ENCODE results near the gene PROB1.
"Not testable (repeated sequence)": the region's sequence is repeated elsewhere in the genome, so short reads cannot be mapped to it uniquely, and the experiment has no call there.

PROB1 gene

DNA sequence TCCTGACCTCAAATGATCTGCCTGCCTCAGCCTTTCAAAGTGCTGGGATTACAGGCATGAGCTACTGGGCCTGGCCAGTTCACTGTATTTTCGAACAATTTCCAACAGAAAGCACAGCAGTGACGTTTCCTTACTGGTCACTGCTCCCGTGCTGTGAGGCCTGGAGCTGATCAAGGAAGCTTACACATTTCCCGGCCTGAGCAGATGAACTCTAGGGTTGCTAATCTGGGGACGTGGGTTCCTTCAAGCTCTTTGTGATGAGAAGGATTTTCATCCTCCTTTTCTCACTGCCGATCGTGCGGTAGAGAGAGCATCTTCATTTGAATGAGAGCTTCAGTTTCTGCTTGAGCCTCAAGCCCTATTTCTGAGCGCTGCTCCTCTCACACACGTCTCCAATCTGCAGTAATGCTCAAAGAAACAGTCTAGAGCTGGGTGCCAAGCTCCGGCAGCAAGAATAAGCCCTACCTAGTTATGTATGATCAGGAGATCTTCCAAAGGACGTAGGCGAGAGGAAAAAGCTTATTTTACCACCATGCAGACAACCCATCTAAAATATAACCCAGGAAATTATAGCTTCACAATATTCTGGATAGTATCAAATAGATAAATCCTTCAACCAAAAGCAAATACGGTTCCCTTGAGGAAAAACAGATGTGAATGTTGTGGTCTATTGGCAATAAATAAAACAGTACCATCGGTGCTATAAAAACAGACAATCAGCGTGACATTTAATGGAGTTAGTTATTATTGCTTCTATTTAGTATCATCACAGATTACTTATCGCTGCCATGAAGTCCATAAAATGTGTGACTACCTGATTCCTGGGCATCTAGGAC, 16.3 kb upstream of the PROB1 start:
- DNase-seq, result no peak

DNA sequence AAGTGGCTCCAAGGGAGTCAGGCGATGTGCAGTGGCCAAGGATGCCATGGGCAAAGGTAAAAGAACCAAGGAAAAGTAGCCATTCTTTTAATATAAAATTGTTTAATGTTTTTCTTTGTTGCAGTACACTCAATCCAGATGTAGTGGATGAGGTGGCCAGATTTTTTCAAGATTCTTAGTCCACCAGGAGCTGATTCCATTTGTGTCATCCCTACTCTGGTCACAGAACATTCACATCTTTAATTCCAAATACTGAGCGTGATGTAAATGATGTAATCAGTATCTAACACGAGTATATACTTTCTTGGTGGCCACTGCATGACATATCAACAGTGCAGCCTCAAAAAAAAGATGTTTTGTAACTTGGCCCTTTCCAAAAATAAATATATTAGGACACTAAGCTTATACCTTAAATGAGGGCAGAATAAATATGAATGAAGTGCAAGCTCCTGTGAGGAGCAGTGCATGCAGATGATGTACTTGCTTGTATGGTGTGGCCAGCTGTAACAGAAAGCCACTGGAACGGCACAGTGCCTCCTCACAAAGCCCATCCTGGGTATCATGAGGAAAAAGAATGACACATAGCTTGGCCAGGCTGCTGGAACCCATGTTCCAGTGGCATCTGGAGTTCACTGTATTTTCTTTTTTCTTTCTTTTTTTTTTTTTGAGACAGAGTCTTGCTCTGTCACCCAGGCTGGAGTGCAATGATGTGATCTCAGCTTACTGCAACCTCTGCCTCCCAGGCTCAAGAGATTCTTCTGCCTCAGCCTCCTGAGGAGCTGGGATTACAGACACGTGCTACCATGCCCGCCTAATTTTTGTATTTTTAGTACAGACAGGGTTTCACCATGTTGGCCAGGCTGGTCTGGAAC, 15.5 kb upstream of the PROB1 start:
- DNase-seq, result no peak

DNA sequence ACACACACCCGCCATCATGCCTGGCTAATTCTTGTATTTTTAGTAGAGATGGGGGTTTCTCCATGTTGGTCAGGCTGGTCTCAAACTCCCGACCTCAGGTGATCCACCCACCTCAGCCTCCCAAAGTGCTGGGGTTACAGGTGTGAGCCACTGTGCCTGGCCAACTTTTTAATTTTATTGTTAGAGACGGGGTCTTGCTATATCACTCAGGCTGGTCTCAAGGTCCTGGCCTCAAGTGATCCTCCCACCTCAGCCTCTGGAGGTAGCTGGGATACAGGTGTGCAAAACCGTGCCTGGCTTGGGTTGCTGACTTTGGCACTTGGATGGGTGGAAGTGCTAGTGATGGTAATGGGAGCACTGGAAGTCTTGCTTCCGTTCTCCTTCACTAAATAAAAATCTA, 14.2 kb upstream of the PROB1 start:
- not testable (repeated sequence) for DNase-seq

DNA sequence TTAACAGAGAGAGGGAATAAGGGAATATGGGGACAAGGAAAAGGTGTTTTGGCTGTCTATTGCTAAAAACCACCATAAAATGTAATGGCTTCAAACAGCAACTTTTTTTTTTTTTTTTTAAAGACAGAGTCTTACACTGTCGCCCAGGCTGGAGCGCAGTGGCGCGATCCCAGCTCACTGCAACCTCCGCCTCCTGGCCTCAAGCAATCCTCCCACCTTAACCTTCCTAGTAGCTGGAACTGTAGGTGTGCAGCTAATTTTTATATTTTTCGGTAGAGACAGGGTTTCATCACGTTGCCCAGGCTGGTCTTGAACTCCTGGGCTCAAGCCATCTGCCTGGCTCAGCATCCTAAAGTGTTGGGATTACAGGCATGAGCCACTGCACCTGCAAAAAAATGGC, 13.3 kb upstream of the PROB1 start:
- no peak for DNase-seq

DNA sequence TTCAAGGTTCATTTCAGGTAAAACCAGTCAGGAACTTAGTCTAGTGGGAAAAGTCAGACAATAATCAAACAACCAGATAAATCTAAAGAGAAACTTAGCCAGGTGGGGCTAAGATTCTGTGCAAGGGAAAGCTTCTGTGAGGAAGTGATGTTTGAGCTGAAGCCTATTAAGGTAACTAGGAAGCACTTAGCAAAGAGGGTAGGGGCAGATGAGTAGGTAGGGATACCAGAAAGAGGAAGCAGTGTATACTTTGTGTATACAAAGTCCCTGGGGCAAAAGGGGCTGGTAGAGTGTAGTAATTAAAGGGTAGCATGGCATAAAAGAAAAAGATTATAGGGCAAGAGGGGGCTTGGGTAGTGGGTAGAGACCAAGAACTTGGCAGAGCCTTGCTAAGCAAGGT, 12.6 kb upstream of the PROB1 start:
- no peak for DNase-seq

- DNase-seq, result no peak
These were observed 12.1 kb upstream of the PROB1 start for GRCh38 chr5:139406963-139407362.

GRCh38 chr5:139404484-139404840, 9.6 kb upstream of the PROB1 start:
- DNase-seq, result no peak

DNA sequence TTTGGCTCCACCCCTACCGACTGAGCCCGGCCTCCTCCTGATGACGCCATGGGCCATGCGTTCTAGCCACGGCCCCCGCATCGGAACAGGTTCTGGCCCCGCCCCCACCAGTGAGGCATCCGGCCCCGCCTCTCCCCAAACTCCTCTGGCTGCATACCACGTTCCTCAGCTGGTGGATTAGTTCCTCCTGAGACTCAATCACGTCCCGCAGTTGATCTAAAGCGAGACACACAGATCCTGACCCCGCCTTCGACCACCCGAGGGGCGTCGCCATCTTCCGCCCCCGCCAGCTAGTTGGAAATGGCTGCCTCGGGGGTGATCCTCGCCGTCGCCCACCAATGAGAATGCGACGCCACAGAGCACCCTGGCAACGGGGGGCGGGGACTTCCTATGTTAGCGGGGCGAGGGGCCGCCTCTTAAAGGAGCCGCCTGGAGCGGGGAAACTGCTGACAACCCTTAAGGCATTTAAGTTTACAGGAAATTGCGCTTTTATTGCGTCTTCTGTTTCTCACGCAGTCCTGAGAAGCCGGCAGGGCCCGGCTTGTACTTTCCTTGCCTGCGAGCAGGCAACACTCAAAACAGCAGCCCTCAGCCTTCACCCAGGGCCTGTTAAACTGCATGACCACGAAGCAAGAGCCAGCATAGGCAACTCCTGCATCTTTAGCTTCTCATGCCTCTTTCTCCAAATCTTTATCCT, 9.0 kb upstream of the PROB1 start, which contains the start of gene SPATA24:
Gene SPATA24 (minus strand): TSS at position 303 of the 697 bp plus-strand sequence. CDS start 29 bp downstream, at position 274.
- DNase-seq, result peak; percentile 99

- no peak for DNase-seq
These were observed 8.5 kb upstream of the PROB1 start for GRCh38 chr5:139403418-139403786.

- peak; percentile 43 for DNase-seq
These were observed 7.8 kb upstream of the PROB1 start for GRCh38 chr5:139402561-139403158.

DNA sequence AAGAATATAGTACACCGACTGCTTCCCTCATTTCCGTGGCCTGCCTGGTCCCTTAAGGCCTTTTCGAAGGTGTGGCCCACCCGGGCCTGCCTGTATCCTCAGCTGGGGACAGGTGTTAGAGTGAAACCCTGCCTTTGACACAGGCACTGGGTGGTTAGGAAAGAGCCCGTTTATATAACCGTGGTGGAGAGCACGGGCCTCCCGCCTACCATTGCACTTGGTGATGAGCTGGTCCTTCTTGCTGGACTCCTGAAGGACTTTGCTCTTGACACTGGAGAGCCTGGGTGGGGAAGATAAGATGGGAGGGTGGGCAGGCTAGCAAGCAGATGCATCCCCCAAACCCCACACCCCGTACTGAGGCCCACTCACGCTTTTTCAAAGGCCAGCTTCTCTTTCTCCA, 6.6 kb upstream of the PROB1 start:
- no peak for DNase-seq

GRCh38 chr5:139399501-139400121, 4.7 kb upstream of the PROB1 start:
- no peak for DNase-seq

GRCh38 chr5:139397921-139398320, 3.0 kb upstream of the PROB1 start:
- DNase-seq, result no peak

DNA sequence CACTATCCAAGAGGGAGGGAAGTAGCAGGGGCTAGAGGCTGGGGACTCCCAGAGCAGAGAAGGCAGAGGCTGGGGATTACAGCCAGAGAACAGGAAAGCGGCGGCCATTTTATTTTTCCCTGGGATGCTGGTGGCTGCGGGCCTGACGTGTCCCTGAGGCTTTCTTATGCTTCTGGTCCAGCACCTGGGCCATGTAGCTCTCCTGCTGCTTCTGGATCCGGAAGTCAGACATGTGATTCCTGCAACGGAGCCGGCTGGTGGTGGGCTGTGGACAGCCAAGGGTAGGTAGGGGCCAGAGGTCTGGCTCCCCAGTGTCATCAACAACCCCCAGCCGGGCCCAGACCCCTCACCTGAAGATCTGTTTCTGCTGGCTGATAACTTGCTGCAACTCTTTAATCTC, 1.8 kb upstream of the PROB1 start:
- DNase-seq, result no peak

GRCh38 chr5:139395844-139396640, 1.1 kb upstream of the PROB1 start:
- DNase-seq, result peak; percentile 56

DNA sequence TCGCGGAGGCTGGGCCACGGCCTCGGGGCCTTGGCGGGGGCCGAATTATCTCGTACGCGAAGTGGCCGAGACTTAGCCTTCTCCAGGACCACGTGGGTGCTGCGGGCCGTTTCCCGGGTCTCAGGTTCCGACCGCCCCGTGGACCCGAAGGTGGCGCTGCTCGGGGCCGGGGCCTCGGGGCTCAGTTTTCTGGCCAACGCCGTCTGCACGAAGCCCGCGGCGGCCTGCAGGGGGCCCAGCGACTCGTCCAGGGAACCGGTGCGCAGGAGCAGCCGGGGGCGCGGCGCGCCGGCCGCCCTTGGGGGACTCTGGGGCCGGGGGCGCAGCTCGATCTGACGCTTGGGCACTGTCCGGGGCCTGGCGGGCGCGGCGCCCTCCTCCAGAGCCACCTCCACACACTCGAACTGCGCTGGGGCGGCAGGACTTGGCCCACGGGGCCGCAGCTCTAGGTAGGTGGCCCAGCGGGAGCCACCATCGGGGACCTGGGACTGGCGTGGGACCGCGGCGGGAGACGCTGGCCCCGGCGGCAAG, 716 bp downstream of the PROB1 start:
- peak; percentile 55 for DNase-seq

- DNase-seq, result no peak
These were observed 1.3 kb downstream of the PROB1 start for GRCh38 chr5:139393497-139394122.

- DNase-seq, result peak; percentile 65
These were observed 2.0 kb downstream of the PROB1 start for GRCh38 chr5:139392678-139393496.

DNA sequence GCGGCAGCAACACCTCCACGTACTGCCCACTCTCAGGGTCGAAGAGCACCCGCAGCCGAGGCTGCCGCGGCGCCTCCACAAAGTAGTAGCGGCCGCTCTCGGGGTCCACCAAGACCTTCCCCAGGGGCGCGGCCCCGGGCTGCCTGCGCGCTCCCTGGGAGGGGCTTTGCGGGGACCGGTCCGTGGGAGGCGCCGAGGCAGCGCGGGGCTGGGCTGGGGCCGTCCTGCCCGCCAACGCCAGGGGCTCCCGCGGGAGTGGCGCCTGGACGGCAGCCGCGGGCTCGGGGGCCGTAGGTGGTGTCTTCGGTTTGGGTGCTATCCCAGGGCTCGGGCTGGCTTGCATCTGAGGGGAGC, 2.6 kb downstream of the PROB1 start:
- DNase-seq, result no peak
